ENCODE measurements around the gene NSMCE4A.

The NSMCE4A gene

DNA sequence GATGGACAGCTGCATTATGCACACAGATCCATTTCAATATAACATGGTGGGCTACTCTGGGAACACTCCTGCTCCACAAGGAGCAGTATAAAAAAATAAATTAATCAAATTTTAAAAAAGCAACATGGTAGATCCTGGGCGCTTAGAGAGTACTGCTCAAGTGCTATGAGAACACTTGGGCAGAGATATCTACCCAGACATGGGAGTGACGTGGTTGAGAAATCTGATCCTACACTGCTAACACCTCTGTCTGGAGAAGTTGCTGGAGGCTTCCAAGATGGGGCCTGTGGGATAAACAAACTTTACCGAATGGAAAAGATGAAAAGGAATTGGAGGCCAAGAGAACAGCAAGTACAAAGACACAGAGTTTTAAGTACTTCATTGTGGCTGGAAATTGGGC lies 9.0 kb downstream of the NSMCE4A start:
- H3K4me3 ChIP-seq (replicated peaks; ENCODE audit: low read depth, low read length) = no peak overlapping the region
- no peak for DNase-seq (ENCODE audit: extremely low read depth, insufficient read length)
- peaks cover 4% of the 10 kb centered on the region for H3K36me3 ChIP-seq (ENCODE audit: control insufficient read depth, insufficient read depth, low read length)
- no peaks in the 10 kb centered on the region for H3K27me3 ChIP-seq (replicated peaks; ENCODE audit: control insufficient read depth, insufficient read depth, low read length)
- TF ChIP-seq CTCF (IDR thresholded peaks at IDR 0.05; ENCODE audit: insufficient read depth, low read length, poor library complexity, severe bottlenecking) = no peak

GRCh38 chr10:121961456-121961855 lies 13.6 kb downstream of the NSMCE4A start:
- DNase-seq (ENCODE audit: extremely low read depth, insufficient read length) = no peak
- H3K4me3 ChIP-seq (replicated peaks; ENCODE audit: low read depth, low read length) = no peak overlapping the region
- no peak for TF ChIP-seq CTCF (IDR thresholded peaks at IDR 0.05; ENCODE audit: insufficient read depth, low read length, poor library complexity, severe bottlenecking)
- H3K27me3 ChIP-seq (replicated peaks; ENCODE audit: control insufficient read depth, insufficient read depth, low read length) = no peaks in the 10 kb centered on the region
- H3K36me3 ChIP-seq (ENCODE audit: control insufficient read depth, insufficient read depth, low read length) = peaks cover 3% of the 10 kb centered on the region

DNA sequence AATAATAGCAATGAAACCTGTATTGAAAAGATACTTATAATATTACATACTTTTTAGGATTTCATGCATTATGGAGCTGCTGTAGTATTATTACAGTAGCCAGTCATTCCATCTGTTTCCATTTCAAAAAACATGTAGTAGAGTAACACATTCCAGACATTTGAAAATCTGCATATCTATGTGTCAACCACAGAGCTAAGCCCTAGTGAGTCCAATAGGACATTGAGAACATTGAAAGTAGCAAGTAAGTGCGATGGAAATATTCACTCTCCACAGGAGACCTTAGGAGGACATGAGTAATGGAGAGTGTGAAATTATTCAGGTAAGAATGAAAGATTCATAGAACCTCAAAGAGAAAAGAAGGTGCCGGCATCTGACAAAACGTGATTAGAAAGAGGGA lies 15.3 kb downstream of the NSMCE4A start:
- no peak for DNase-seq (ENCODE audit: extremely low read depth, insufficient read length)
- no peak for TF ChIP-seq CTCF (IDR thresholded peaks at IDR 0.05; ENCODE audit: insufficient read depth, low read length, poor library complexity, severe bottlenecking)
- peaks cover 4% of the 10 kb centered on the region for H3K36me3 ChIP-seq (ENCODE audit: control insufficient read depth, insufficient read depth, low read length)

DNA sequence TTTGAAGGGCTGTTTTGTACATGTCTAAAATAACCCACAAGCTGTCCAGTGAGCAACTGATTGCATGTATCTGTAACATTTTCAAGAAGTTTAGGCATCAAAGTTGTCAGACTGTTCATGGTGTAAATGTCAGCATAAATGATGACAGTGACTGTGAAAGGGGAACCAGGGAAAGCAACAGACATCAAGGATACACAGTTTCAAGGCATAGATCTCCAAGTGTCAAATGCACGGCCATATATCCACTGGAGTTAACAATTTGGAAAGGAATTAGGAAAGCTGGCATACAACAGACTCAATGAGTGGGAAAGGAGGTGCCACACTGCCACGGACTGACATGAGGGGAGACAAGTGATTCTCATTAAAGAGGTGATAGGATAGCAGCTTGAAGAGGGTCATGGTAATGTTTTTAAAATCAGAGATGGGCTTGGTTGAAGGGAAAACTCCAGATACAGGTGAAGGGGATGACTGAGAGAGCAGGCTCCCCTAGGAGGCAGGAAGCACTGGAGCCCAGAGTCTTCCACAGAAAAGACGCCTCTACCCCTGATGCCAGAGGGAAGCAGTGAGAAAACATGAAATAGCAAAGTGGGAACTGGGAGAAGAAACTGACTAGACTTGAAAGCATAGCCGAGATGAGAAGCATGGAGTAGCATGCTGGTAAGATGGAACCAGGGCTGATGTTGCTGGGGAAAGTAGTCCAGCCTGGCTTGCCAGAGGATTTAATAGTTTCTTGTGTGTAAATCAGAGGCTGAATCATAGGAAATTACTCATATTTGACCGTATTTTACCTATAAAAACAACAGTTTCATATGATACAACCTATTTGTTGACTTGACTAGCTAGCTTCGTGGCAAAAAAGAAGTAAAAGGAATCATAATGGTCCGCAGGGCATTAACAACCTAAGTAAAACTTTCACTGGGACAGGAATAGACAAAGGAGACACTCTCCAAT lies 18.6 kb downstream of the NSMCE4A start:
- Histone ChIP-seq H3K36me3 (ENCODE audit: control insufficient read depth, insufficient read depth, low read length) (peaks cover 4% of the 10 kb centered on the region), H3K4me3 (replicated peaks; ENCODE audit: low read depth, low read length) (no peak overlapping the region), H3K27me3 (replicated peaks; ENCODE audit: control insufficient read depth, insufficient read depth, low read length) (no peaks in the 10 kb centered on the region)
- no peak for TF ChIP-seq CTCF (IDR thresholded peaks at IDR 0.05; ENCODE audit: insufficient read depth, low read length, poor library complexity, severe bottlenecking)
- DNase-seq (ENCODE audit: extremely low read depth, insufficient read length) = no peak

More for the DNA sequence above, 15.3 kb downstream of the NSMCE4A start:
- H3K27me3 ChIP-seq (replicated peaks; ENCODE audit: control insufficient read depth, insufficient read depth, low read length) = no peaks in the 10 kb centered on the region
- no peak overlapping the region for H3K4me3 ChIP-seq (replicated peaks; ENCODE audit: low read depth, low read length)

- DNase-seq (ENCODE audit: extremely low read depth, insufficient read length) = no peak
- peaks cover 2% of the 10 kb centered on the region for H3K36me3 ChIP-seq (ENCODE audit: control insufficient read depth, insufficient read depth, low read length)
- TF ChIP-seq CTCF (IDR thresholded peaks at IDR 0.05; ENCODE audit: insufficient read depth, low read length, poor library complexity, severe bottlenecking) = no peak
- no peak overlapping the region for H3K4me3 ChIP-seq (replicated peaks; ENCODE audit: low read depth, low read length)
- no peaks in the 10 kb centered on the region for H3K27me3 ChIP-seq (replicated peaks; ENCODE audit: control insufficient read depth, insufficient read depth, low read length)
These were observed 22.8 kb downstream of the NSMCE4A start for GRCh38 chr10:121952226-121952625.
